OCI-LY1 (cell line): ENCODE data around the gene SKAP1.

Experiments
- H2AFZ ChIP-seq: fragments of 200-600 bp; sonication (generic), shearing (Covaris generic); 2 replicates; pipeline ENCODE4 v1.6.0; 2014; ENCODE audit warnings: antibody characterized with exemption, mild to moderate bottlenecking, low read length
- H3F3A ChIP-seq: fragments of 200-600 bp; sonication (generic), shearing (Covaris generic); 2 replicates; pipeline ENCODE4 v1.6.0; 2014; ENCODE audit warnings: mild to moderate bottlenecking, antibody characterized with exemption, low read length, moderate library complexity; ENCODE audit not compliant: insufficient read depth
- H3K27ac ChIP-seq: fragments of 200-600 bp; sonication (generic); 2 replicates; pipeline ENCODE4 v1.5.1; 2014; ENCODE audit warnings: low read length, mixed run types, mild to moderate bottlenecking, low read depth; ENCODE audit not compliant: poor library complexity, severe bottlenecking
- H3K27me3 ChIP-seq: fragments of 200-600 bp; sonication (generic); 2 replicates; pipeline ENCODE4 v1.6.0; 2014; ENCODE audit warnings: antibody characterized with exemption, mild to moderate bottlenecking, low read length, moderate library complexity; ENCODE audit not compliant: insufficient read depth
- H3K36me3 ChIP-seq: fragments of 200-600 bp; sonication (generic); 2 replicates; pipeline ENCODE4 v1.6.1; 2014; ENCODE audit warnings: mild to moderate bottlenecking, antibody characterized with exemption, low read length, moderate library complexity, mixed read lengths; ENCODE audit not compliant: insufficient read depth
- H3K4me1 ChIP-seq: fragments of 200-600 bp; sonication (generic); 2 replicates; pipeline ENCODE4 v1.5.1; 2014; ENCODE audit warnings: mild to moderate bottlenecking, low read length, moderate library complexity; ENCODE audit not compliant: insufficient read depth, severe bottlenecking
- H3K4me2 ChIP-seq: fragments of 200-600 bp; sonication (generic), shearing (Covaris generic); 2 replicates; pipeline ENCODE4 v1.6.1; 2014; ENCODE audit warnings: low read length
- H3K4me3 ChIP-seq: fragments of 200-600 bp; sonication (generic); 2 replicates; pipeline ENCODE4 v1.5.1; 2014; ENCODE audit warnings: low read length, low read depth, mild to moderate bottlenecking, mixed read lengths; ENCODE audit not compliant: poor library complexity, severe bottlenecking
- H3K79me2 ChIP-seq: fragments of 200-600 bp; shearing (Covaris generic); 2 replicates; pipeline ENCODE4 v1.6.1; 2016; ENCODE audit warnings: mixed run types, low read length, mixed read lengths; ENCODE audit not compliant: insufficient read depth
- H3K9ac ChIP-seq: fragments of 200-600 bp; sonication (generic), shearing (Covaris generic); 2 replicates; pipeline ENCODE4 v1.6.1; 2014; ENCODE audit warnings: mild to moderate bottlenecking, low read length, mixed read lengths
- H3K9me2 ChIP-seq: fragments of 200-600 bp; sonication (generic), shearing (Covaris generic); 2 replicates; pipeline ENCODE4 v1.6.1; 2014; ENCODE audit warnings: low read depth, mild to moderate bottlenecking, low read length, mixed read lengths
- H3K9me3 ChIP-seq: fragments of 200-600 bp; shearing (Covaris generic); 2 replicates; pipeline ENCODE4 v1.6.1; 2014; ENCODE audit warnings: low read length, mixed read lengths
- H4K20me1 ChIP-seq: fragments of 200-600 bp; sonication (generic), shearing (Covaris generic); 2 replicates; pipeline ENCODE4 v1.6.0; 2016; ENCODE audit warnings: mild to moderate bottlenecking, low read length; ENCODE audit not compliant: insufficient read depth
- EZH2 ChIP-seq: fragments of 200-600 bp; sonication (generic), shearing (Covaris generic); IDR thresholded peaks from 2 replicates; pipeline ENCODE4 v1.8.0; 2017; ENCODE audit warnings: borderline replicate concordance, mixed run types, mild to moderate bottlenecking, antibody characterized with exemption, low read length, moderate library complexity, mixed read lengths
- TF ChIP-seq, protein P1 (sequence below): fragments of 200-600 bp; sonication (generic), shearing (Covaris generic); IDR thresholded peaks from 2 replicates; pipeline ENCODE4 v1.5.1; 2017; ENCODE audit warnings: mild to moderate bottlenecking, antibody characterized with exemption, low read length, moderate library complexity, mixed read lengths

SKAP1 gene

DNA sequence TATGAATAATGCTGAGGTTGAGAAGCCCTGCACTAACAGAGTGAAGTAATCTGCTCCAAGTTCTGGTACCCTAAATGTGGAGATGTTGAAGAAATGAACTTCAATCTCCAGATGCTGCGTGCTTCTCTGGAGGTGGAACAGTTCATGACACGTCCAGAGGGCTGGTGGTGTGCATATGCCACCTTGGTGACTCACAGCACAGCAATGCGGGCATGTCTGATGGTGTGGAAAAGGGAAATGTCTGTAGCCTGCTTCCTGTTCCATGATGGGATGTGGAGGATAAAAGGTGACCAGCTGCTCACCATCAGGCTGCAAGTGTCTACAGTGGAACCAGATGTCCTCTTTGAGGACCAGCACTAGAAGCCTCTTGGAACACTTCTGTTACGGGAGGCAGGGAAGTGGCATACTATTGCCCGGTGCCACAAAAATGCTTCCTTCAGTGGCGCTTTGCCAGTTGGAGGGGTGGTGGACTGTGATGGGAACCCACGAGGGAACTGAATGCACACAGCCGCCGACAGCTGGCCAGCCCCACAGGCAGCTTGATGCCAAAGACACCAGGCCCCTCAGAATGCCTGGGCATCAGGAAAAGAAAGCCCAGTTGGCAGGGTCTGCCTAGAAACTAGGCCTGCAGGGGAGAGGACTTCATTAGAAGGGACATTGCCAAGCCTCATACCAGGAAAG lies 302.5 kb downstream of the SKAP1 start:
- Histone ChIP-seq H3K4me1 (no peaks in the 10 kb centered on the region), H3F3A (no peaks in the 10 kb centered on the region), H3K9ac (no peak overlapping the region), H3K4me3 (no peak overlapping the region), H3K27ac (no peak overlapping the region), H3K79me2 (no peaks in the 10 kb centered on the region), H3K9me2 (no peaks in the 10 kb centered on the region), H3K4me2 (no peak overlapping the region), H3K36me3 (peaks cover 10% of the 10 kb centered on the region), H3K9me3 (no peaks in the 10 kb centered on the region), H4K20me1 (no peaks in the 10 kb centered on the region), H2AFZ (no peak overlapping the region), H3K27me3 (no peaks in the 10 kb centered on the region)
- TF ChIP-seq, protein P1, sequence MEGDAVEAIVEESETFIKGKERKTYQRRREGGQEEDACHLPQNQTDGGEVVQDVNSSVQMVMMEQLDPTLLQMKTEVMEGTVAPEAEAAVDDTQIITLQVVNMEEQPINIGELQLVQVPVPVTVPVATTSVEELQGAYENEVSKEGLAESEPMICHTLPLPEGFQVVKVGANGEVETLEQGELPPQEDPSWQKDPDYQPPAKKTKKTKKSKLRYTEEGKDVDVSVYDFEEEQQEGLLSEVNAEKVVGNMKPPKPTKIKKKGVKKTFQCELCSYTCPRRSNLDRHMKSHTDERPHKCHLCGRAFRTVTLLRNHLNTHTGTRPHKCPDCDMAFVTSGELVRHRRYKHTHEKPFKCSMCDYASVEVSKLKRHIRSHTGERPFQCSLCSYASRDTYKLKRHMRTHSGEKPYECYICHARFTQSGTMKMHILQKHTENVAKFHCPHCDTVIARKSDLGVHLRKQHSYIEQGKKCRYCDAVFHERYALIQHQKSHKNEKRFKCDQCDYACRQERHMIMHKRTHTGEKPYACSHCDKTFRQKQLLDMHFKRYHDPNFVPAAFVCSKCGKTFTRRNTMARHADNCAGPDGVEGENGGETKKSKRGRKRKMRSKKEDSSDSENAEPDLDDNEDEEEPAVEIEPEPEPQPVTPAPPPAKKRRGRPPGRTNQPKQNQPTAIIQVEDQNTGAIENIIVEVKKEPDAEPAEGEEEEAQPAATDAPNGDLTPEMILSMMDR, result no peak
- TF ChIP-seq EZH2, result no peak

DNA sequence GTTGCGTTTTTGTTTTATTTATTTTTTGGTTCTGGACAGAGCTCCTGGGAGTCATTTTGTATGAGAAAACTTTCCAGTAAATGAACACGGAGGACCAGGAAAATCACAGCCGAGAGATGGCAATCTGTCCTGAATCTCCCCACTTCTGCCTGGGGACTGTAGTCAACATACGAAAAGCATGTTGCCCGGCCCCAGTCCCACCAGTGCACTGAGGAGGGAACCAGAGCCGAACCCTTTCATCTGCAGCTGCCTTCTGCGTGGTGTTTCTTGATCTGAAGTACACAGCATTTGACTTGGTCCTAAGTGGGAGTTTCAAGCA lies 303.5 kb downstream of the SKAP1 start:
- Histone ChIP-seq H3K4me3 (no peak overlapping the region), H3K27ac (no peak overlapping the region), H3K9me2 (no peaks in the 10 kb centered on the region), H2AFZ (no peak overlapping the region), H4K20me1 (no peaks in the 10 kb centered on the region), H3K27me3 (no peaks in the 10 kb centered on the region), H3K4me2 (no peak overlapping the region), H3K79me2 (no peaks in the 10 kb centered on the region), H3K36me3 (peaks cover 19% of the 10 kb centered on the region), H3K9ac (no peak overlapping the region), H3F3A (no peaks in the 10 kb centered on the region), H3K9me3 (no peaks in the 10 kb centered on the region), H3K4me1 (no peaks in the 10 kb centered on the region)
- TF ChIP-seq, protein P1, result no peak
- no peak for TF ChIP-seq EZH2

DNA sequence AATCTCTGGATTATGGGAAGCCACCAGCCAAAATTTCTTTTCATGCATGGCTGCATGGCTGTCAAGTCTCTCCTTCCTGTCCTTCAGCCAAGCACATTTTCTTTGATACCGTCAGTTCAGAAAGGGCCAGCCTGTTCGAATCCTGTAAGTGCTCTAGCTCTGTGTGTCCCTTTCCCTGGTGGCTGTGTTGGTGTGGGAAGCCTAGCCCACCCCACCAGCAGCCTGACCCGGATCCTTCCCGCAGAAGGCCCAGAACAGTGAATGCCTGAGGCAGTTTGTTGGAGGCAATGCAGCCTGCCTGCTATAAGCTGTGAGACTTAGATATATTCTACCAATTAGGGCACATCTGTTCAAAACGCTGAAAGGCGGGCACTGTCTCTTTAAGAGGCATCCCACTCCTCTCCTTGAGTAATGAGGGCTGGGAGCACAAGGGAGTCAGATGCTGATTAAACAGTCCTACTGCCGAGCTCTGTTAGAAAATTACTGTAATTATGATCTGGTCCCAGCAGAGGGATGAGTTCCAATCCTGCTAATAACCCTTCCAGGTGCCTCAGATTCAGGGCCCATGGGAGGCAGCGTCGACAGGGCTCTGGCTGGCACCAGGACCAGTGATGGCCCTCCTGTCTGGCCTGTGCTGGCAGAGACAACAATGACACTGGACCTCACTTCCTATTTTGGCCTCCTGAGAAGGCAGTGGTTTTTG lies 304.0 kb downstream of the SKAP1 start:
- Histone ChIP-seq H3K27ac (no peak overlapping the region), H3K27me3 (no peaks in the 10 kb centered on the region), H3K79me2 (no peaks in the 10 kb centered on the region), H3K36me3 (peaks cover 24% of the 10 kb centered on the region), H3K9me2 (no peaks in the 10 kb centered on the region), H3K4me1 (no peaks in the 10 kb centered on the region), H2AFZ (no peak overlapping the region), H3K9ac (no peak overlapping the region), H3F3A (no peaks in the 10 kb centered on the region), H4K20me1 (no peaks in the 10 kb centered on the region), H3K9me3 (no peaks in the 10 kb centered on the region), H3K4me3 (no peak overlapping the region), H3K4me2 (no peak overlapping the region)
- TF ChIP-seq EZH2, result no peak
- TF ChIP-seq, protein P1, result no peak
